GM18507 (cell line): Measurements from ENCODE around the gene MLN.
A peak's percentile ranks its signal among the peaks of the same experiment; 100 is the strongest.

Experiments
- DNase-seq: peaks from one replicate; pipeline ENCODE4 v3.0.0; 2011; ENCODE audit warnings: low read depth; ENCODE audit not compliant: insufficient read length; ENCODE audit errors: extremely low spot score
- FAIRE-seq: peaks from 2 replicates; lab custom pipeline; 2011; peaks lifted over from hg19 to GRCh38; lab: Jason Lieb, UNC

MLN gene

GRCh38 chr6:33817489-33817888 is 13.7 kb upstream of the MLN start:
- FAIRE-seq (no peak), DNase-seq (no peak)

- DNase-seq (no peak), FAIRE-seq (no peak)
Measured at GRCh38 chr6:33816911-33817310, 13.1 kb upstream of the MLN start.

- FAIRE-seq (peak; percentile 15), DNase-seq (no peak)
Measured at GRCh38 chr6:33815854-33816253, 12.1 kb upstream of the MLN start.

- FAIRE-seq (no peak), DNase-seq (no peak)
Measured at GRCh38 chr6:33813990-33814985, 10.5 kb upstream of the MLN start.

GRCh38 chr6:33813246-33813904 is 9.6 kb upstream of the MLN start:
- FAIRE-seq: no peak
- DNase-seq: no peak

GRCh38 chr6:33812669-33813068 is 8.9 kb upstream of the MLN start:
- FAIRE-seq (no peak), DNase-seq (peak; percentile 36)

- DNase-seq: no peak
- FAIRE-seq: no peak
Measured at GRCh38 chr6:33809594-33809993, 5.8 kb upstream of the MLN start.

GRCh38 chr6:33808641-33809180 is 4.9 kb upstream of the MLN start:
- DNase-seq: no peak
- FAIRE-seq: no peak

- DNase-seq: no peak
- peak; percentile 45 for FAIRE-seq
Measured at GRCh38 chr6:33807606-33808005, 3.8 kb upstream of the MLN start.

GRCh38 chr6:33806841-33807240 is 3.0 kb upstream of the MLN start:
- FAIRE-seq (no peak), DNase-seq (no peak)

GRCh38 chr6:33802186-33802958 is 1.4 kb downstream of the MLN start:
- no peak for DNase-seq
- FAIRE-seq: no peak

GRCh38 chr6:33801611-33802010 is 2.2 kb downstream of the MLN start:
- no peak for DNase-seq
- FAIRE-seq: no peak

- no peak for FAIRE-seq
Measured at GRCh38 chr6:33800248-33800969, 3.4 kb downstream of the MLN start.

GRCh38 chr6:33799454-33800113 is 4.2 kb downstream of the MLN start:
- FAIRE-seq: no peak

More at GRCh38 chr6:33800248-33800969, 3.4 kb downstream of the MLN start:
- no peak for DNase-seq

GRCh38 chr6:33798343-33798848 is 5.4 kb downstream of the MLN start:
- FAIRE-seq: no peak
- DNase-seq: no peak

More at GRCh38 chr6:33799454-33800113, 4.2 kb downstream of the MLN start:
- no peak for DNase-seq

- no peak for FAIRE-seq
Measured at GRCh38 chr6:33797626-33798342, 6.0 kb downstream of the MLN start.

GRCh38 chr6:33794910-33795623 is 8.7 kb downstream of the MLN start:
- DNase-seq (no peak), FAIRE-seq (no peak)

More at GRCh38 chr6:33797626-33798342, 6.0 kb downstream of the MLN start:
- no peak for DNase-seq
